ENCODE results near the gene GRHPR. TPM values are rescaled to one million over a fixed set of nuclear protein-coding genes. Genes with fewer than 3 reads are reported as not detected.
A peak's percentile ranks its signal among the peaks of the same experiment; 100 is the strongest.

GRHPR gene
- total and polyA plus RNA-seq, 2 experiments from 2014 or later = 252 to 376 TPM

GRCh38 chr9:37407468-37407867, 15.0 kb upstream of the GRHPR start:
- Histone ChIP-seq H3K27me3 (no peaks in the 10 kb centered on the region), H3K4me1 (ENCODE audit: low read depth) (peaks cover 3% of the 10 kb centered on the region), H3K27ac (no peak overlapping the region), H3K36me3 (no peaks in the 10 kb centered on the region), H3K4me3 (no peak overlapping the region), H3K9me3 (ENCODE audit: low read depth) (no peaks in the 10 kb centered on the region)
- DNase-seq (ENCODE audit: low read depth in 1 of 2, low spot score in 1 of 2) = no peak
- peak; percentile 11 for TF ChIP-seq CTCF (IDR thresholded peaks at IDR 0.05; ENCODE audit: low read depth, low read length)

- H3K27me3 ChIP-seq = no peaks in the 10 kb centered on the region
- no peaks in the 10 kb centered on the region for H3K9me3 ChIP-seq (ENCODE audit: low read depth)
- H3K36me3 ChIP-seq = no peaks in the 10 kb centered on the region
- peaks cover 8% of the 10 kb centered on the region for H3K4me1 ChIP-seq (ENCODE audit: low read depth)
- no peak overlapping the region for H3K27ac ChIP-seq
- no peak for DNase-seq (ENCODE audit: low read depth in 1 of 2, low spot score in 1 of 2)
- no peak overlapping the region for H3K4me3 ChIP-seq
- no peak for TF ChIP-seq CTCF (IDR thresholded peaks at IDR 0.05; ENCODE audit: low read depth, low read length)
Observed at GRCh38 chr9:37408933-37409710, 13.4 kb upstream of the GRHPR start.

GRCh38 chr9:37410354-37410861, 12.1 kb upstream of the GRHPR start:
- H3K36me3 ChIP-seq = no peaks in the 10 kb centered on the region
- H3K4me1 ChIP-seq (ENCODE audit: low read depth) = peaks cover 14% of the 10 kb centered on the region
- no peak overlapping the region for H3K27ac ChIP-seq
- no peaks in the 10 kb centered on the region for H3K27me3 ChIP-seq
- H3K4me3 ChIP-seq = no peak overlapping the region
- DNase-seq (ENCODE audit: low read depth in 1 of 2, low spot score in 1 of 2) = no peak
- TF ChIP-seq CTCF (IDR thresholded peaks at IDR 0.05; ENCODE audit: low read depth, low read length) = no peak
- no peaks in the 10 kb centered on the region for H3K9me3 ChIP-seq (ENCODE audit: low read depth)

GRCh38 chr9:37410969-37411785, 11.3 kb upstream of the GRHPR start:
- peak in 1 of 2 donors; percentile 25 for DNase-seq (ENCODE audit: low read depth in 1 of 2, low spot score in 1 of 2)
- no peaks in the 10 kb centered on the region for H3K36me3 ChIP-seq

More at GRCh38 chr9:37410969-37411785, 11.3 kb upstream of the GRHPR start:
- peaks cover 14% of the 10 kb centered on the region for H3K4me1 ChIP-seq (ENCODE audit: low read depth)
- H3K27ac ChIP-seq = no peak overlapping the region
- H3K27me3 ChIP-seq = no peaks in the 10 kb centered on the region
- TF ChIP-seq CTCF (IDR thresholded peaks at IDR 0.05; ENCODE audit: low read depth, low read length) = peak; percentile 39
- H3K9me3 ChIP-seq (ENCODE audit: low read depth) = no peaks in the 10 kb centered on the region
- no peak overlapping the region for H3K4me3 ChIP-seq

Data from cardiac muscle cell (in vitro differentiated cells and primary cell).